GM12875 (cell line): Measurements from ENCODE around the gene DUSP22.

ENCODE experiments used
- H3K4me3 ChIP-seq: one replicate; pipeline ENCODE4 v1.5.1; 2011; ENCODE audit warnings: low read depth, low read length, control low read depth
- TF ChIP-seq, protein P1 (sequence below): IDR thresholded peaks from 2 replicates; pipeline ENCODE4 v1.5.1; 2011; ENCODE audit warnings: low read depth, mild to moderate bottlenecking, control low read depth, inconsistent platforms, low read length, moderate library complexity, borderline replicate concordance; ENCODE audit not compliant: insufficient read depth

DUSP22 gene

DNA sequence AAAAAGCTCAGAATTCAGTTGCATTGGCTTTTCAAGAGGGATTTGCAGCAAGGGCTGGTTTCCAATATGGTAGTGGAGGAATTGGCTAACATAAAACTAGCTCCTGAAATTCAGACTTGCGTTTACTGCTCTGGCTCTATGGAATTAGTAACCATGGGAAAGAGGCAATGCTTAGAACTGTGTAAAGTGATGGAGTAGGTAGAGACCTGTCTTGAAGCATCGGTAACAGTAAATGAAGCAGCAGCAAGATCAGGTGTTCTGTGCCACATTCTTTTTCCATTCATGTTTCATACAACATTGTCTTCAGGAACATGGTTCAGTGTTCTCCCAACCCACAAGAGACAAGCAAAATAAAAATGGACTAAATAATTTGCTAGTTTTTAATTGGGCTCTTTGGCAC, 105.8 kb downstream of the DUSP22 start:
- no peak overlapping the region for H3K4me3 ChIP-seq

DNA sequence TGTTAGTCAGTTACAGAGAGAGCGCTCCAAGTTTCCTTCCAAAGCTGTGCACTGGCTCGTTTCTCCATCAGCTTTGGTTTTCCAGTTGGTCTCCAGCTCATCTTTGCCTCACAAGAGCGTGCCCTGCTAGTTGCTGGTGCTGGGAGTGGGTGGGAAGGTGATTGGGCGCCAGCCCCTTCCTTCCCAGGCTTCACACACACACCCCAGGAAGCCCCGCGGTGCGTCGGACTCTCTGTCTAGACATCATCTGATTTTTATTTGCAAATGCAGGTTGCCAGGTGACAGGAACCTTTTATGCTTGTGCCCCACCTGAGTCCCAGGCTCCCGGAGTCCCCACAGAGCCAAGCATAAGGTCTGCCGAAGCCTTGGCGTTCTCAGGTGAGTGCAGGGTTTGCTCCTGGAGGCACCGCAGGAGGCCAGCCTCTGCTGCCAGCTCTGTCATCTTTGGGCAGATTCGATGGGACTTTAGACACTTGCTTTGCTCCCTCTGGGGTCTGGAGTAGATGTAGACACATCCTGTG, 106.3 kb downstream of the DUSP22 start:
- H3K4me3 ChIP-seq, result peak overlapping the region; percentile 1
- TF ChIP-seq, protein P1, sequence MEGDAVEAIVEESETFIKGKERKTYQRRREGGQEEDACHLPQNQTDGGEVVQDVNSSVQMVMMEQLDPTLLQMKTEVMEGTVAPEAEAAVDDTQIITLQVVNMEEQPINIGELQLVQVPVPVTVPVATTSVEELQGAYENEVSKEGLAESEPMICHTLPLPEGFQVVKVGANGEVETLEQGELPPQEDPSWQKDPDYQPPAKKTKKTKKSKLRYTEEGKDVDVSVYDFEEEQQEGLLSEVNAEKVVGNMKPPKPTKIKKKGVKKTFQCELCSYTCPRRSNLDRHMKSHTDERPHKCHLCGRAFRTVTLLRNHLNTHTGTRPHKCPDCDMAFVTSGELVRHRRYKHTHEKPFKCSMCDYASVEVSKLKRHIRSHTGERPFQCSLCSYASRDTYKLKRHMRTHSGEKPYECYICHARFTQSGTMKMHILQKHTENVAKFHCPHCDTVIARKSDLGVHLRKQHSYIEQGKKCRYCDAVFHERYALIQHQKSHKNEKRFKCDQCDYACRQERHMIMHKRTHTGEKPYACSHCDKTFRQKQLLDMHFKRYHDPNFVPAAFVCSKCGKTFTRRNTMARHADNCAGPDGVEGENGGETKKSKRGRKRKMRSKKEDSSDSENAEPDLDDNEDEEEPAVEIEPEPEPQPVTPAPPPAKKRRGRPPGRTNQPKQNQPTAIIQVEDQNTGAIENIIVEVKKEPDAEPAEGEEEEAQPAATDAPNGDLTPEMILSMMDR, result no peak

More for the DNA sequence above, 105.8 kb downstream of the DUSP22 start:
- TF ChIP-seq, protein P1, result no peak

DNA sequence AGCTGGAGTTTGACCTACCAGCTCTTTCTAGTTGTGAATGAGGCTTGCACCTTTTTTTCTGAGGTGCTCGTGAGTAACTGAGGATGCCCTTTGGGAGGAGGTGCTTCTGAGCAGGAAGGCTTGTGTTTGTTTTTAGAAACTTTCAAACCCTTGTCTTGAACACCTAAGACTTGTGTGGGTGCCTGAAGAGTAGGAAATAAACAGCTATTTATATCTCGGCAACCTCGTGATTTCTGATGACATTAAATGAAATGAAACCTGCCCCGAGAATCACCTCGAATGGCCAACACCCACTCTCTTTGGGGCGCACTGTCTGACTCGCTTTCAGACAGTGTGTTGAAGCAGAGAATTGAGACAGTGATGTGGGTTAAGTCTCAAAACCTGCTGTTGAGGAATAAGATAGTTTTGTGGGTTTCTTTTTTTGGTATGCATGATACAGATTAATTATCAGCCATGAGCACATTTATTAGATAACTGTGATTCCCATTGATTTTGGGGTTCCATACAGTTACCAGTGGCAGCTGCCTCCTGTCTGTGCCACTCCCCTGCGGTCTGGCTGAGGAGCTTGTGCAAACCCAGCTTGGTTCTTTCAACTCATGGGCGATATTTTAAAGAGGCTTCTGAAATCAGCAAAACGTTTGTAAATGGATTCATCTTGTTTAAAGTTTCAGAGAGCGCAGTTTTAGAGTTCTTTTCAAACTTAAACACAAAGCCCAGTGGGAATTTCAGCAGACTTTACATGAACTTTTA, 107.7 kb downstream of the DUSP22 start:
- no peak overlapping the region for H3K4me3 ChIP-seq

DNA sequence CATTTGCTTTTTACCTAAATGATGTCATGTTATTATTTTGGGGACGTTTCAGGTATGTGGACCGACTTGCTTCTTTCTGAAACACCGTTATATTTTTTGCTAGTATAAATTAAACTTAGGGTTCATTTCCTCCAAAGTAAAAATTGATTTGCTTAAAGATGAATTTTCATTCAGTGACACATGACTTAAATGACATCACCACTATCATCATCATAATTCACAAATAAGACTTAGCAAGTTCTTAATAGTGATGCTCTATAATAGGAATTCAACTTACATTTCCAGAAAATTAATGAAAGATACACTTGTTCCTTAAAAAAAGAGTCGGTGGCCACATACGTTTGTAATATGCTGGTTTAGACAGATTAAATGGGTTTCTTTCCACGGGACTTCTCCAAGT, 108.5 kb downstream of the DUSP22 start:
- TF ChIP-seq, protein P1, result no peak
- no peak overlapping the region for H3K4me3 ChIP-seq

More for the DNA sequence above, 107.7 kb downstream of the DUSP22 start:
- TF ChIP-seq, protein P1, result no peak
